BLaER1 treated with 17β-estradiol and CSF1 and Interleukin-3, amounts not matched to agents 10 nM and 100 nM (cell line): ENCODE measurements around the gene PCDHGB1.
"Not testable (repeated sequence)": the region's sequence is repeated elsewhere in the genome, so short reads cannot be mapped to it uniquely, and the experiment has no call there.

ENCODE experiments used
- H3K27ac ChIP-seq, 11 experiments: shearing (Covaris generic); formaldehyde crosslinking; 2 replicates each; pipeline ENCODE4 v1.8.1; 2022
- H3K27me3 ChIP-seq, 11 experiments: shearing (Covaris generic); formaldehyde crosslinking; 2 replicates each; pipeline ENCODE4 v1.8.1; 2022
- H3K36me3 ChIP-seq, 11 experiments: shearing (Covaris generic); formaldehyde crosslinking; 2 replicates each; pipeline ENCODE4 v1.8.1; 2022
- H3K4me1 ChIP-seq, 10 experiments: shearing (Covaris generic); formaldehyde crosslinking; 2 replicates each; pipeline ENCODE4 v1.8.1; 2022
- H3K4me2 ChIP-seq, 11 experiments: shearing (Covaris generic); formaldehyde crosslinking; 2 replicates each; pipeline ENCODE4 v1.8.1; 2022
- H3K4me3 ChIP-seq, 10 experiments: shearing (Covaris generic); formaldehyde crosslinking; 2 replicates each; pipeline ENCODE4 v1.8.1; 2022
- H3K9ac ChIP-seq, 11 experiments: shearing (Covaris generic); formaldehyde crosslinking; 2 replicates each; pipeline ENCODE4 v1.8.1; 2022
- H3K9me3 ChIP-seq, 11 experiments: shearing (Covaris generic); formaldehyde crosslinking; replicated peaks in 1 of 11; 2 replicates each; pipeline ENCODE4 v1.8.1; 2022
- H4K20me1 ChIP-seq, 11 experiments: shearing (Covaris generic); formaldehyde crosslinking; 2 replicates each; pipeline ENCODE4 v1.8.1; 2022
- Cebpa-rat ChIP-seq, 11 experiments: shearing (Covaris generic); IDR thresholded peaks; 2 replicates each; pipeline ENCODE4 v1.8.1; 2022

PCDHGB1 gene

GRCh38 chr5:141373673-141374317, 23.9 kb downstream of the PCDHGB1 start, which contains the start of gene PCDHGA6:
TSS of gene PCDHGA6 (plus strand) at chr5:141373891. CDS start at chr5:141374084, 193 bp downstream.
- Histone ChIP-seq H3K9ac (no peak within 1 kb of the TSS), H3K4me2 (no peak within 1 kb of the TSS), H3K36me3 (peaks cover 0 to 9% (median 0%) of the 10 kb centered on the region in 11 experiments; a peak in 4 of 22 replicates), H3K9me3 (peaks cover 77 to 90% (median 85%) of the 10 kb centered on the region in 11 experiments), H4K20me1 (no peaks in the 10 kb centered on the region), H3K27ac (no peak within 1 kb of the TSS), H3K27me3 (peaks cover 0 to 6% (median 0%) of the 10 kb centered on the region in 11 experiments; a peak in 2 of 22 replicates), H3K4me1 (no peaks in the 10 kb centered on the region), H3K4me3 (peak within 1 kb of the TSS in 1 of 10 experiments; percentile 11; a peak in 2 of 20 replicates)
- TF ChIP-seq Cebpa-rat (IDR thresholded peaks at IDR 0.05) = no peak

DNA sequence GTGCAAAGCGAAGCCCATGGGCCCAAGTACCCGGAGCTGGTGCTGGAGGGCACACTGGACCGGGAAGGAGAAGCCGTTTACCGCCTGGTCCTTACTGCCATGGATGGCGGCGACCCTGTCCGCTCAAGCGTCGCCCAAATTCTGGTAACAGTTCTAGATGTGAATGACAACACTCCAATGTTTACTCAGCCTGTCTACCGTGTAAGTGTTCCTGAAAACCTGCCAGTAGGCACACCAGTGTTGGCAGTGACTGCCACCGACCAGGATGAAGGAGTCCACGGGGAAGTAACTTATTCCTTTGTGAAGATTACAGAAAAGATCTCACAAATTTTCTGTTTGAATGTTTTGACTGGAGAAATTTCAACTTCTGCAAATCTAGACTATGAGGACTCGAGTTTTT, 24.7 kb downstream of the PCDHGB1 start:
- H3K9ac ChIP-seq = no peak overlapping the region
- no peak overlapping the region for H3K27ac ChIP-seq
- peaks cover 77 to 90% (median 84%) of the 10 kb centered on the region in 11 experiments for H3K9me3 ChIP-seq
- H3K36me3 ChIP-seq = peaks cover 0 to 9% (median 0%) of the 10 kb centered on the region in 11 experiments; a peak in 4 of 22 replicates
- peaks cover 0 to 6% (median 0%) of the 10 kb centered on the region in 11 experiments; a peak in 2 of 22 replicates for H3K27me3 ChIP-seq
- no peaks in the 10 kb centered on the region for H3K4me1 ChIP-seq
- TF ChIP-seq Cebpa-rat (IDR thresholded peaks at IDR 0.05) = no peak
- no peaks in the 10 kb centered on the region for H4K20me1 ChIP-seq
- no peak overlapping the region for H3K4me3 ChIP-seq
- no peak overlapping the region for H3K4me2 ChIP-seq

DNA sequence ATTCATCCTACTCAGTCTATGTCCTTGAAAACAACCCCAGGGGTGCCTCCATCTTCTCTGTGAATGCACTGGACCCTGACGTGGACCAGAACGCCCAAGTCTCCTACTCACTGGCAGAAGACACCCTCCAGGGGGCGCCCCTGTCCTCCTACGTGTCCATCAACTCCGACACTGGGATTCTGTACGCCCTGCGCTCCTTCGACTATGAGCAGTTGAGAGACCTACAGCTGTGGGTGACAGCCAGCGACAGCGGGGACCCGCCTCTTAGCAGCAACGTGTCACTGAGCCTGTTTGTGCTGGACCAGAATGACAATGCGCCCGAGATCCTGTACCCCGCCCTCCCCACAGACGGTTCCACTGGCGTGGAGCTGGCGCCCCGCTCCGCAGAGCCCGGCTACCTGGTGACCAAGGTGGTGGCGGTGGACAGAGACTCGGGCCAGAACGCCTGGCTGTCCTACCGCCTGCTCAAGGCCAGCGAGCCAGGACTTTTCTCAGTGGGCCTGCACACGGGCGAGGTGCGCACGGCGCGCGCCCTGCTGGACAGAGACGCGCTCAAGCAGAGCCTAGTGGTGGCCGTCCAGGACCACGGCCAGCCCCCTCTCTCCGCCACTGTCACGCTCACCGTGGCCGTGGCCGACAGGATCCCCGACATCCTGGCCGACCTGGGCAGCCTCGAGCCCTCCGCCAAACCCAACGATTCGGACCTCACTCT, 25.7 kb downstream of the PCDHGB1 start:
- not testable (repeated sequence) for H3K4me1 ChIP-seq, H4K20me1 ChIP-seq, H3K4me2 ChIP-seq, H3K36me3 ChIP-seq, H3K4me3 ChIP-seq, H3K27me3 ChIP-seq, H3K27ac ChIP-seq, H3K9ac ChIP-seq
- peaks cover 69 to 86% (median 75%) of the 10 kb centered on the region in 11 experiments for H3K9me3 ChIP-seq

DNA sequence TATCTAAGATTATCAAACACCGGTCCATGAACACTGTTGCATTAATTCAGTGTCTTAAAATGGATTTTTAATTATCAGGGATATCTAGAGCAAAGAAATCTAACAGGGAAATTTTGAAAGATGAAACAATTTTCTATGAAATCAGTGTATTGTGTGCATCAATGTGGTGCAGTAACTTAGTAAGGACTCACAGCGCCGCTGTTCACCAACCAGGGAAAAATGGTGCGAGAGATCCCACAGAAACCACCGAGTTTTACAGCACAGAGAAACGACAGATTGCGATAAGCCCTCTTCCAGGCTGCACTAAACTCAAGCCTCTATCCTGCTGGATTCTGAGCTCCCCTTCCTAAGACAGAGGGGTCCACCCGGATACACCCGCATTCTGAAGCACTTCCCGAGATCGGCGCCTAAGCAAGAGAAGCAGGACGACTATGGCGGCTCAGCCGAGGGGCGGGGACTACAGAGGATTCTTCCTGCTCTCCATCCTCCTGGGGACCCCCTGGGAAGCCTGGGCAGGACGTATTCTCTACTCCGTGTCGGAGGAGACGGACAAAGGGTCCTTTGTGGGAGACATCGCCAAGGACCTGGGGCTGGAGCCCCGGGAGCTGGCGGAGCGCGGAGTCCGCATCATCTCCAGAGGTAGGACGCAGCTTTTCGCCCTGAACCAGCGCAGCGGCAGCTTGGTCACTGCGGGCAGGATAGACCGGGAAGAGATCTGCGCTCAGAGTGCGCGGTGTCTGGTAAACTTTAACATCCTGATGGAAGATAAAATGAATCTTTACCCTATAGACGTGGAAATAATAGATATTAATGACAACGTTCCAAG, 32.8 kb downstream of the PCDHGB1 start, which contains the start of gene PCDHGA7:
Gene PCDHGA7 (plus strand): TSS at position 274 of the 826 bp plus-strand sequence. CDS start 158 bp downstream, at position 432.
- no peaks in the 10 kb centered on the region for H3K27me3 ChIP-seq
- H3K9ac ChIP-seq = no peak within 1 kb of the TSS
- no peak within 1 kb of the TSS for H3K4me2 ChIP-seq
- H3K9me3 ChIP-seq = peaks cover 47 to 79% (median 52%) of the 10 kb centered on the region in 11 experiments
- no peak within 1 kb of the TSS for H3K27ac ChIP-seq
- H3K4me1 ChIP-seq = no peaks in the 10 kb centered on the region
- no peaks in the 10 kb centered on the region for H4K20me1 ChIP-seq
- no peak for TF ChIP-seq Cebpa-rat (IDR thresholded peaks at IDR 0.05)
- H3K4me3 ChIP-seq = no peak within 1 kb of the TSS
- peaks cover 0 to 4% (median 0%) of the 10 kb centered on the region in 11 experiments; a peak in 1 of 22 replicates for H3K36me3 ChIP-seq

DNA sequence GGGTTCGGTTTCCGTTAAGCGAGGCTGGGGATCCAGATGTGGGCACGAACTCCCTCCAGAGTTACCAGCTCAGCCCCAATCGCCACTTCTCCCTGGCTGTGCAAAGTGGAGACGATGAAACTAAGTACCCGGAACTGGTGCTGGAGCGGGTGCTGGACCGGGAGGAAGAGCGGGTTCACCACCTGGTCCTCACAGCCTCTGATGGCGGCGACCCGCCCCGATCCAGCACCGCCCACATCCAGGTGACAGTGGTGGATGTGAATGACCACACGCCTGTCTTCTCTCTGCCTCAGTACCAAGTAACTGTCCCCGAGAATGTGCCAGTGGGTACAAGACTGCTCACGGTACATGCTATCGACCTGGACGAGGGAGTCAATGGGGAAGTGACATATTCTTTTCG, 33.4 kb downstream of the PCDHGB1 start:
- TF ChIP-seq Cebpa-rat (IDR thresholded peaks at IDR 0.05) = no peak
- no peak overlapping the region for H3K27ac ChIP-seq
- H4K20me1 ChIP-seq = no peaks in the 10 kb centered on the region
- peaks cover 47 to 75% (median 54%) of the 10 kb centered on the region in 11 experiments for H3K9me3 ChIP-seq
- peaks cover 0 to 4% (median 0%) of the 10 kb centered on the region in 11 experiments; a peak in 1 of 22 replicates for H3K36me3 ChIP-seq
- no peak overlapping the region for H3K4me3 ChIP-seq
- no peak overlapping the region for H3K4me2 ChIP-seq
- no peaks in the 10 kb centered on the region for H3K4me1 ChIP-seq
- H3K9ac ChIP-seq = no peak overlapping the region
- no peaks in the 10 kb centered on the region for H3K27me3 ChIP-seq

DNA sequence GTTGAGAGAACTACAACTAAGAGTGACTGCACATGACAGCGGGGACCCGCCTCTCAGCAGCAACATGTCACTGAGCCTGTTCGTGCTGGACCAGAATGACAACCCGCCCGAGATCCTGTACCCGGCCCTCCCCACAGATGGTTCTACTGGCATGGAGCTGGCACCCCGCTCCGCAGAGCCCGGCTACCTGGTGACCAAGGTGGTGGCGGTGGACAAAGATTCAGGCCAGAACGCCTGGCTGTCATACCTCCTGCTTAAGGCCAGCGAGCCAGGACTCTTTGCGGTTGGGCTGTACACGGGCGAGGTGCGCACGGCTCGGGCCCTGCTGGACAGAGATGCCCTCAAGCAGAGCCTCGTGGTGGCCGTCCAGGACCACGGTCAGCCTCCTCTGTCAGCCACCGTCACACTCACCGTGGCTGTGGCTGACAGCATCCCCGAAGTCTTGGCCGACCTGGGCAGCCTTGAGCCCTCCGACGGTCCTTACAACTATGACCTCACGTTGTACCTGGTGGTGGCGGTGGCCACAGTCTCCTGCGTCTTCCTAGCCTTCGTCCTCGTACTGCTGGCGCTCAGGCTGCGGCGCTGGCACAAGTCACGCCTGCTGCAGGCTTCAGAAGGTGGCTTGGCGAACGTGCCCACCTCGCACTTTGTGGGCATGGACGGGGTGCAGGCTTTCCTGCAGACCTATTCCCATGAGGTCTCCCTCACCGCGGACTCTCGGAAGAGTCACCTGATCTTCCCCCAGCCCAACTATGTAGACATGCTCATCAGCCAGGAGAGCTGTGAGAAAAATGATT, 34.8 kb downstream of the PCDHGB1 start:
- H3K36me3 ChIP-seq = peaks cover 0 to 4% (median 0%) of the 10 kb centered on the region in 11 experiments; a peak in 2 of 22 replicates
- no peak overlapping the region for H3K4me2 ChIP-seq
- no peak overlapping the region for H3K9ac ChIP-seq
- no peak for TF ChIP-seq Cebpa-rat (IDR thresholded peaks at IDR 0.05)
- no peak overlapping the region for H3K27ac ChIP-seq
- no peaks in the 10 kb centered on the region for H3K27me3 ChIP-seq
- no peaks in the 10 kb centered on the region for H4K20me1 ChIP-seq
- peaks cover 60 to 86% (median 67%) of the 10 kb centered on the region in 11 experiments for H3K9me3 ChIP-seq
- no peak overlapping the region for H3K4me3 ChIP-seq
- peaks cover 0 to under 1% (median 0%) of the 10 kb centered on the region in 10 experiments; a peak in 2 of 20 replicates for H3K4me1 ChIP-seq

DNA sequence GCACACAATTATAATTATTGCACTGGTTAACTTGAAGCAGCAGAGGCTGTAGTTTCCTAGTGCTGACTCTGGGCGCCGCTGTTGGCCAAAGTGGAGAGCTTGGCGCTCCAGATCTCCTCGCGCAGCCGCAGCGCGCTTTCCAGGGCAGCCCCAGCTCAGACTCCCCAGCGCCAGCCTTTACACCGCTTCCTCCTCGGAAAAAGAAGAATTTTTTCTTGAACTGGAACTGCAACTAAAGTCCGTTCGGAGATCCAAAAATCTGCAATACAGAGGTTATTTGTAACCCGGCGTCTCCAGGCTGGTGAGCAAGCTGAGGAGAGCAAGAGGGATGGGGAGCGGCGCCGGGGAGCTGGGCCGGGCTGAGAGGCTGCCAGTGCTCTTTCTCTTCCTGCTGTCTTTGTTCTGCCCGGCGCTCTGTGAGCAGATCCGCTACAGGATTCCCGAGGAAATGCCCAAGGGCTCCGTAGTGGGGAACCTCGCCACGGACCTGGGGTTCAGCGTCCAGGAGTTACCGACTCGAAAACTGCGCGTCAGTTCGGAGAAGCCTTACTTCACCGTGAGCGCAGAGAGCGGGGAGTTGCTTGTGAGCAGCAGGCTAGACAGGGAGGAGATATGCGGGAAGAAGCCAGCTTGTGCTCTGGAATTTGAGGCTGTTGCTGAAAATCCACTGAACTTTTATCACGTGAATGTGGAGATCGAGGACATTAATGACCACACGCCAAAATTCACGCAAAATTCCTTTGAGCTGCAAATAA, 37.8 kb downstream of the PCDHGB1 start, which contains the start of gene PCDHGB4:
Gene PCDHGB4 (plus strand): TSS at position 142 of the 755 bp plus-strand sequence. CDS start 187 bp downstream, at position 329.
- H3K27me3 ChIP-seq, H3K9ac ChIP-seq, H3K4me3 ChIP-seq, H3K4me2 ChIP-seq, H4K20me1 ChIP-seq, H3K27ac ChIP-seq, H3K36me3 ChIP-seq: not testable (repeated sequence)
- Histone ChIP-seq H3K9me3 (peaks cover 58 to 73% (median 66%) of the 10 kb centered on the region in 11 experiments), H3K4me1 (peaks cover 0 to 14% (median 2%) of the 10 kb centered on the region in 10 experiments; a peak in 7 of 20 replicates)
